SH-SY5Y (cell line): ENCODE measurements around the gene DUSP11.
"Not testable (repeated sequence)": the region's sequence is repeated elsewhere in the genome, so short reads cannot be mapped to it uniquely, and the experiment has no call there.

ENCODE experiments used
- GATA2 ChIP-seq: IDR thresholded peaks from 2 replicates; pipeline ENCODE4 v1.6.1; 2011; ENCODE audit warnings: mild to moderate bottlenecking, low read depth, low read length
- GATA3 ChIP-seq: IDR thresholded peaks from 2 replicates; pipeline ENCODE4 v1.6.1; 2011; ENCODE audit warnings: low read depth, mild to moderate bottlenecking, low read length, moderate library complexity

GRCh38 chr2:73783883-73784282, 4.0 kb upstream of the DUSP11 start, which contains the start of gene C2orf78:
- TF ChIP-seq GATA3, GATA2: not testable (repeated sequence)
